DMS153 treated with DMSO at 0.1 percent for 48 hours (cell line): ENCODE results near the gene RASSF5.
A peak's percentile ranks its signal among the peaks of the same experiment; 100 is the strongest.
"Not testable (repeated sequence)": the region's sequence is repeated elsewhere in the genome, so short reads cannot be mapped to it uniquely, and the experiment has no call there.

Experiments
- DNase-seq: peaks from one replicate; lab custom pipeline; 2025; ENCODE audit not compliant: unreplicated experiment; lab: John Stamatoyannopoulos, UW

Gene RASSF5

DNA sequence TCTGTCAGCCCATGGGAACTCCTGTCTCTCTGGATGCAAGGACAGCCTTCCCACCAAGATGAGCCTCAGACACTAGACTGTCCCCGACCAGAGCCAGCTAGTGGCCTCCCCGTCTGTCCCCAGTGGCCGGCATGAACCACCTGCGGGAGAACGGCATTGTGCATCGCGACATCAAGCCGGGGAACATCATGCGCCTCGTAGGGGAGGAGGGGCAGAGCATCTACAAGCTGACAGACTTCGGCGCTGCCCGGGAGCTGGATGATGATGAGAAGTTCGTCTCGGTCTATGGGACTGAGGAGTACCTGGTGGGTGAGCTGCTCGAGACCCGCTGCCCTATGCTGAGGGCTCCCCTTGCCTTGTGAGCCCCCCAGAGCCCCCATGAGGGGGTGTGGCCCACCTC is 31.3 kb upstream of the RASSF5 start:
- DNase-seq: no peak

DNA sequence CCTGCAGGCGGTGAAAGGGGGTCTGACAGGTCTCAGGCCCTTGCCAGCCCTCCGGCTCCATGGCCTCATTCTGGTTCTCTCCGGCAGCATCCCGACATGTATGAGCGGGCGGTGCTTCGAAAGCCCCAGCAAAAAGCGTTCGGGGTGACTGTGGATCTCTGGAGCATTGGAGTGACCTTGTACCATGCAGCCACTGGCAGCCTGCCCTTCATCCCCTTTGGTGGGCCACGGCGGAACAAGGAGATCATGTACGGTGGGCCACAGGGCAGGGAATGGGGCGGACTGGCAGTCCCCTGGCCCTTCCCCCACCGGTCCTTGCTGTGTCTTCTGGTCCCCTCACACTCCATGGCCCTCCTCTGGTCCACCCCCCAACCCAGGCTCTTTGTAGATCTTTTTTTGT is 30.7 kb upstream of the RASSF5 start:
- no peak for DNase-seq

DNA sequence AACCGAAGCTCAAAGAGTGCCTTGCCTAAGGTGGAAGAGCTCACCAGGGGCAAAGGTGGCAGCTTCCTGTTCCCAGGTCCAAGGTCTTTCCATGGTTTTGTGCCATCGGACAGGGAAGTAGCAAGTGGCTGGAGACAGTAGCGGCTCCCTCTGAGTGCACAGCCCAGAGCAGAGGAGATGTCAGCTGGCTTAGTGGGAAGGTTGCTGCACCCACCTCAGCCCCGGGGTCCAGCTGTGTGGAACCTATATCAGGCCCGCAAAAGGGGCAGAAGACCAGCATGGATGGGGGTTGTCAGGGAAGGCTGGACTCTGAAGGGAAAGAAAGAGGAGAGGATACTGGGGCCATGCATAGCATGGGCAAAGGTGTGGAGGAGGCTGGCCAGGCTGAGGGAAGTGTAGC is 30.2 kb upstream of the RASSF5 start:
- no peak for DNase-seq

DNA sequence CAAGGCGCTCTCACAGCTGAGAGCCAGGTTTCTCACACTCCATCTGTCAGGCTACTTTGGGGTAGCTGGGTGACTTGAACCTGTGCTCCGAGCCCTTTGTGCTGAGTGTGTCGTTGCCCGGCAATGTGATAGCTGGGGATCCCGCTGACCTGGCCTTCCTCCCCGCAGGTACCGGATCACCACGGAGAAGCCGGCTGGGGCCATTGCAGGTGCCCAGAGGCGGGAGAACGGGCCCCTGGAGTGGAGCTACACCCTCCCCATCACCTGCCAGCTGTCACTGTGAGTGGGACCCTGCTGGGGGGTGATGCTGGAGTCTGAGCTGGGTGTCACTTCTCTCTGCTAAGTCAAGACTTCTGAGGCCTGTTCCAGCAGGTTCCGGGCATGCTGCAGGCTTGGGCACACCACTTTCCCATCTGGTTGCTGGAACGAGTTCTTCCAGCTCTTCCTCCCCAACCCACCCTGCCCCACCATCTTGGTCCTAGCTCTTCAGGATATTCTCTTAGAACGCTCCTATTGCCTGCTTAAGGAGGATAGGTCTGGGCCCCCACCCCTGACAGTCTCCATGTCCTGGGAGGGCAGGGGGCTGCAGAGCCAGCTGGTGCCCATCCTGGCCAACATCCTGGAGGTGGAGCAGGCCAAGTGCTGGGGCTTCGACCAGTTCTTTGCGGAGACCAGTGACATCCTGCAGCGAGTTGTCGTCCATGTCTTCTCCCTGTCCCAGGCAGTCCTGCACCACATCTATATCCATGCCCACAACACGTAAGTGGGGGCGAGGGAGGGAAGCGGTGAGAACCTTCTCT is 29.6 kb upstream of the RASSF5 start:
- no peak for DNase-seq

DNA sequence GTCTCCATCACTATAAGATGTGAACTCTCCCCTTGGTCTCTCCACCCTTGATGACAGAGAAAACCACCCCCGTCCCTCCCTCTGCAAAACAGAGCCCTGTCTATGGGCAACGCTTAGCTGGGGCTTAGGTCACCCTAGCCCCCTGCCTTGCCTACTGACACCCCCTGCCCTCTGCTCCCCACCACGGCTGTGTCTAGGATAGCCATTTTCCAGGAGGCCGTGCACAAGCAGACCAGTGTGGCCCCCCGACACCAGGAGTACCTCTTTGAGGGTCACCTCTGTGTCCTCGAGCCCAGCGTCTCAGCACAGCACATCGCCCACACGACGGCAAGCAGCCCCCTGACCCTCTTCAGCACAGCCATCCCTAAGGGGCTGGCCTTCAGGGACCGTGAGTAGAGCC is 28.6 kb upstream of the RASSF5 start:
- no peak for DNase-seq

DNA sequence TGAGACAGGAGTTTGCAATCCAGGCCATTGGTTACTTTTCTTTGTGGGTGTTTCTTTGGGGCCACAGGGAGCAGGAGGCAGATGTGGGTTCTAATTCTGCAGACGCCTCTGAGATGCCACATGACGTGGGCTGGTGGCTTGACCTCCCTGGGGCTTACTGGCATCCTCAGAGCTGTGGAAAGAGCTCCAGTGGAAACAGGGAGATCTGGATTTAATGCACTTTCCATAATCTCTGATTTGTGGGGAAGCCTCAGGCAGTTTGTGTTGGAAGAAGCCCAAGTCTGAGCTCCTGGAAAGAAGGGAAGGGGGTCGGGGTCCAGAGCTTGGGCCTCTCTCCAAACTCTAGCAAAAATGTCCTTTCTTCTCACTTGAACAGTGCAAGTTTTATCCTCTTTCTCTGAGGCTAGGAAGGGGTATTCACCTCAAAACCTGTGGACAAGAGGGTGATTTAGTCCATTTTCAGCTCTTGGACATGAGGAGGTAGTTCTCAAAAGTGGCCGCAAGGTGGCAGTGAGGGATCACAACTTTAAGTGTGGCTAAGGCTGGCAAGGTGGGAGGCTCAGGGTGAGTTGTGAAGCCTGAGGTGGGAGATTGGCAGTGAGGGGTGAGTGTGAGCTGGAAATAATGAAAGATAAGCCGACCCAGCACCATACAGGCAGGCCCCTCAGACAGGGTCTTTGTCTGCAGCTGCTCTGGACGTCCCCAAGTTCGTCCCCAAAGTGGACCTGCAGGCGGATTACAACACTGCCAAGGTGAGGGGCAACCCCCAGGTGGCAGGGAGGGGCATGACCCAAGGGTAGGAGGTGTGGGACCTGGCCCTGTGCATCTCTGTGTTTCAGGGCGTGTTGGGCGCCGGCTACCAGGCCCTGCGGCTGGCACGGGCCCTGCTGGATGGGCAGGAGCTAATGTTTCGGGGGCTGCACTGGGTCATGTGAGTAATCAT is 27.9 kb upstream of the RASSF5 start:
- peak; percentile 67 for DNase-seq

DNA sequence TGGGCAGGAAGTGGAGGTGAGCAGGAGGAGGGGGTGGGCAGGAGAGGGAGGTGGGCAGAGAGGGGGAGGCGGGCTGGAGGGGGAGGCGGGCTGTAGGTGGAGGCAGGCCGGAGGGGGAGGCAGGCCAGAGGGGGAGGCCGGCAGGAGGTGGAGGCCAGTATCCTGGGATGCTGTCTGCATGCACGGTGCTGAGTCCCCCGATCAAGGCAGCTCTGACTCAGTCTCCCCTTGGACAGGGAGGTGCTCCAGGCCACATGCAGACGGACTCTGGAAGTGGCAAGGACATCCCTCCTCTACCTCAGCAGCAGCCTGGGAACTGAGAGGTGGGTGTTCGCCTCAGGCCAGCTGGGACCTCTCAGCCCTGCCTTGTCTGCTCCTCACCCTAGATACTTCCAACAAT is 27.1 kb upstream of the RASSF5 start:
- no peak for DNase-seq

DNA sequence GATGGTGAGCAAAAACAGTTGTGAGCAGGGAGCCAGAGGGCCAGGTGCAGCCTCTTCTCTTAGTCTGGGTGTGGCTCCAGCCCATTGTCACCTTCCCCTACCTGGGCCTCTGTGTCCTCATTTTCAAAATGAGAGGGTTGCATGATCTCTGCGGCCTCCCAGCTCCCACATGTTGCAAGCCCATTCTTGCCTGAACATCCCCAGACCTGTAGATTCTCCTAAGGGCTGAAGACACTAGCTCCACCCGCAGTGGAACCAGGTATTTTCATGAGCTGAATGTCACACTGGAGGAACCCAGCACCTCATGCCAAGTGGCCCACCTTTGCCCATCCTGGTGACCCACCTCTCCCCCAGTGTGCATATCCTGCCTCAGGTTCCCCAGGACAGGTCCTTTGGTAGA is 24.7 kb upstream of the RASSF5 start:
- peak; percentile 60 for DNase-seq

DNA sequence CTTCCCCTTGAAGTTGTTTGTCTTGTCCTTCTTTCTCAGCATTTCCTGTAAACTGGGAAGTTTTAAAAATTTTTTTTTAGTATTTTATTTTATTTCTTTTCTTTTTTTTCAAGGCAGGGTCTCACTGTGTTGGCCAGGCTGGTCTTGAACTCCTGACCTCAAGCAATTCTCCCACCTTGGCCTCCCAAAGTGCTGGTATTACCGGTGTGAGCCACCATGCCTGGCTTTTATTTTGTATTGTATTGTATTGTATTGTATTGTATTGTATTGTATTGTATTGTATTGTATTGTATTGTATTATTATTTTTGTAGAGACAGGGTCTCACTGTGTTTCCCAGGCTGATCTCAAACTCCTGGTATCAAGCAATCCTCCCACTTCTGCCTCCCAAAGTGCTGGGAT is 23.5 kb upstream of the RASSF5 start:
- DNase-seq: not testable (repeated sequence)

DNA sequence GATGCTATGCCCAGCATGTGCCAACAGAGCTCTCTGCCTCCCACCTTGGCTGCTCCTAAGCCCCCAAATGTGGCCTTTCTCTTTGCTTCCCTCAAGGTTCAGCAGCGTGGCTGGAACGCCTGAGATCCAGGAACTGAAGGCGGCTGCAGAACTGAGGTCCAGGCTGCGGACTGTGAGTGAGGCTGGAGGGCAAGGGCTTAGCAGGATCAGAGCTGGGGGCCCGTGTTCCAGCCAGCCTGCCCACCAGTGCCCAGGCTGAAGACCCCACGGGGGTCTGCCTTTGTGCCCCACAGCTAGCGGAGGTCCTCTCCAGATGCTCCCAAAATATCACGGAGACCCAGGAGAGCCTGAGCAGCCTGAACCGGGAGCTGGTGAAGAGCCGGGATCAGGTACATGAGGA is 22.4 kb upstream of the RASSF5 start:
- DNase-seq: no peak

DNA sequence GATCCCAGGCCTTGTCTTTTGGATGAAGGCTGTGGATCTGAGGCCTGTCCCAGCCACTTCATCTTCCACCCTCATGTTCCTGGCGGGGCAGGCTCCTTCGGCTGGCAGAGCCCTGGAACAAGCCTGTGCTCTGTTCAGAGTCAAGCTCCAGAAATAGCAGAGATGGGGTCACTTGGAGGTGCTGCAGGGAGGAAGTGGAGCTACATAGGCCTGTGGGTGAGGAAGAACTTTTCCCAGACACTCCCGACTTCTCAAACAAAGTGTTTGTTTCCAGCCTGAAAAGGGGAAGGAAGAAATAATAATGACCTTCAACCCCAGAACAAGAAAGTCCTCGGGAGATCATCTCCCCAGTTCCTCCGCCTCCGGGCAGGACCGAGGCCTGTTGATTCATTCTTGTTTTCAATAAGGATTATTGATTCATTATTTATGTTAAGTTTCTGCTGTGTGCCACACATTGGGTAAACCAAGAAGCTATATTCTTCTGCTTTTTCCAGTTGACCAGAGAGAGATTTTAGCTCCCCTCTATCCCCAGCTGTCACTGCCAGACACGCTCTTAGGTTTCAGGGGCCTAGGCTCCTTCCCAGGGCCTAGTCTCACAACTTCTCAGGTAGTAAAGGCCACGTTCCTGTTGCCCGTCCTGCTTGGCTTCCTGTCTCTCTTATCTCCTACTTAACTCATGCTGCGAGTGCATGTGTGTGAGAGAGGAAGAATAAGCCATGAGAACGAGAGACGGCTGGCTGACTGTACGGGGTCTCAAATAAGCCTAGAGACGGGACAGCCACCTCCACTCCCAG is 20.1 kb upstream of the RASSF5 start:
- no peak for DNase-seq

DNA sequence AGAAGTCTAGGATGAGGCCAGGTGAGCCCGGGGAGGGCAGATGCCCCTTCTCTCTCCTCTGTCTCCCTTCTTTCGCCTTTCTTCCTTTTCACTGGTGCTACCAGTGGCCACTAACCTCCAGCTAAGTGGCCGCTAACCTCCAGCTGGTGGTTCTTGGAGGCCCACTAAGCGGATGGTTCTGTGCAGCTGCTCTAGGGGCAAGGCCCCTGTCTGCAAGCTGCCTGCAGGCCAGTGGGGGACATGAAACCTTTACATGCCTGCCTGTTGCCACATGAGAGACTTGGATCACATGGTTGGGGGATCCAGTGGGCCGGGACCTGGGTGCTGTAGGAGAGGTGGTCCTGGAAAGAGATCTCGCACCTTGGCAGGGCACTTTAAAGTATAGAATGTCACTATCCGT is 19.4 kb upstream of the RASSF5 start:
- no peak for DNase-seq

DNA sequence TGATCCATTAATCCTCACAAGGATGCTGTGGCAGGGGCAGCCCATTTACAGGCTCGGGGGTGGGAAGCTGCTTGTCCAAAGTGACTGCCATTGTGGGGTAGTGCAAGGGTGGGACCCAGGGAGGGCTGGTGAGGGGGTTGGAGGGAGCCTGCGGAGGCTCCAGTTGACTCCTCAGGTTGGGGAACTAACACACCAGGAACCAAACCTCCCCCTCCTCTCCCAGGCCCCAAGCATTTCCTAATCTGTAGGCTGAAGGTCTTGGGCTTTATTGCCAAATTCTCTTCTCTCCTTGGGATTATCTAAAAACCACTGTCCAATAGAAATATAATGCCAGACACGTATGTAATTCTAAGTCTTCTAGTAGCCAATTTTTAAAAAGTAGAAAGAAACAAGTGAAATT is 18.9 kb upstream of the RASSF5 start:
- DNase-seq: no peak

DNA sequence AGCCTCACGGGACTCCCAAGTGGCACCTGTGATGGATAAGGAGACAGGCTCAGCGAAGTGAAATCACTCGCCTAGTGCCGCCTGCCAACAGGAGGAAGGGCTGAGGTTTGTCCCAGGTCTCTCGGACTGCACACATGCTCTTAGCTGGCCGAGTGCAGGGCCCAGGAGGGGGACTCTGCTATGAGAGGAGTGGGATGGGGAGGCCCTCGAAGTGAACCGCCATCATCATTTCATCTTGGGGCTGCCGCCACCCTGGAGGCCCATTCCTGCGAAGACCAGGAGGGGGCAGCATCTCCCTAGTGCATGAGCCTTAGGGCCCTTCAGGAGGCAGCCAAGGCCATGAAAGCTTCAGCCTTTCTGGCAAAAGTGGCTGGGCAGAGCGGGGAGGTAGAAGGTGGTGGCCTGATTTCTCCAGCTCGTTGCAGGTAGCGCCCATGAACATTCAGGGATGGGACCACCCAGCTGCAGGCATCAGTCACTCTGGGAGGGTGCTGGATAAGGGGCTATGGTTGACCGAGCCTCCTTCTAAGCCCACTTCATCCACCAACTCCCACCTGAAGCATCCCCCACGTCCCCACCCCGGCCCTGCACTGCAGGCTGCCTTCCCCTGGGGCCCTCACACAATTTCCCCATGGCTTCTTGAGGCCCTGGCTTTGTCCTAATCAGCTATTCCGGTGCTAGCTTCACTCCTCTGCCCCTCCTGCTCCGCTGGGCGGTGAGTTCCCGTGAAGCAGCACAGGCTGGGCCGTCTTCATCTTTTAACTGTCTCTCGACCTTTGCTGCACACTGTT is 17.2 kb upstream of the RASSF5 start:
- DNase-seq: peak; percentile 81

DNA sequence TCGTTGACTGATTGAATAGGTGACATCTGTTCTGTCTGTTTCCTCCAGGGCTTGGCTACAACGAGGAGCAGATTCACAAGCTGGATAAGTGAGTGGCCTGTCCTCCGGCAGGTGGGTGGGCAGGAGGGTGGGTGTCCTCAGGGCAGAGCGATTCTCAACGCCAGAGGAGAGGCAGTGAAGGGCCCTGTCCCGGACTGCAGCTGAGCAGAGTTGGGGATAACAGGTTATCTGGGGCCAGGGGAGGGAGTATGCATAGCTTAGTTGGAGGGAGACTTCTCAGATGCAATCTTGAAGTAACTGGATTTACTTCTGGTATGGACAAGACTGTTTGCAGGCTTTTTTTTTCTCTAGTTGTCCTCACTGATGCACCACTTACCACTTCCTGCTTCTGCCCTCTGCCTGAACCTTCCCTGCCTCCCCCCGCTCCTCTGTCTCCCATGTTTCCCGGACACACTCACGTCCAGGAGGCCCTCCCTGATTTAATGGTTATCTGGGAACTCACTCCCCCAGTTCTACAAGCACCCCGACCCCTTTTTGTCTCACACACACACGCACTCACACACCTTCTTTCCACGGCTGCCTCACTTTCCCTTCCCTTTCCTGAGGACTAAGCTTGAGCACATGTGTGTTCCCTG is 16.4 kb upstream of the RASSF5 start:
- no peak for DNase-seq

DNA sequence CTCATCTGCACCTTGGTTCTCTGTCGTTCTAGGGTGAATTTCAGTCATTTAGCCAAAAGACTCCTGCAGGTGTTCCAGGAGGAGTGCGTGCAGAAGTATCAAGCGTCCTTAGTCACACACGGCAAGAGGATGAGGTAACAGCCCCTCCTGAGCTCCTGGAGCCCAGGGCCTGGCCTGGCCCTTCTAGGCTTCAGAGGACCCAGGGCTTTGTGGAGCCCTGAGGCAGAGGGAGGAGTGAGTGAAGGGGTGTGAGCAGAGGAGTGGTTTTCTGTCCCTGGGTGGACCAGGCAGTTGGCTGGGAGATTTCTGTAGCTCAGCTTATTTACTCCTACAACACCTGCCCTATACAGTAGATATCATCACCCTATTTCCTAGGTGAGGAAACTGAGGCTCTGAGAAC is 15.7 kb upstream of the RASSF5 start:
- no peak for DNase-seq

DNA sequence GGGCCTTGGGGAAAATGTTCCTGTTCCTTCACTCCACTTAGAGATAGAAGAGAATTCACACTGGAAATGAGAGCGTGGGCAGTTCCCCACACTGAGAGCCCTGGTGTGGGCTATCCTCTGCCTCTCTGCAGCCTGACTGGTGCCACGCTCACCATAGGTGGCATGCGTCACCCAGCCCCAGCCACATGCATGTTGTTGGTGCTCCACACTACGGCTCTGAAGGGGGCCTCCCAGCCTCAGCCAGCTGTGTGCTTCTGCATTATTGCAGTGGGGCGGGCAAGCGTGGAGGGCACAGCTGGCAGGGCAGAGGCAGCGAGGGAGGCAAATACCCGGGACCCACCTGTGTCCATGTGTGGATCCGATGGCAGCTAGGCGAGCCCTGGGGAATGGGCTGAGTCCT is 14.7 kb upstream of the RASSF5 start:
- DNase-seq: no peak

DNA sequence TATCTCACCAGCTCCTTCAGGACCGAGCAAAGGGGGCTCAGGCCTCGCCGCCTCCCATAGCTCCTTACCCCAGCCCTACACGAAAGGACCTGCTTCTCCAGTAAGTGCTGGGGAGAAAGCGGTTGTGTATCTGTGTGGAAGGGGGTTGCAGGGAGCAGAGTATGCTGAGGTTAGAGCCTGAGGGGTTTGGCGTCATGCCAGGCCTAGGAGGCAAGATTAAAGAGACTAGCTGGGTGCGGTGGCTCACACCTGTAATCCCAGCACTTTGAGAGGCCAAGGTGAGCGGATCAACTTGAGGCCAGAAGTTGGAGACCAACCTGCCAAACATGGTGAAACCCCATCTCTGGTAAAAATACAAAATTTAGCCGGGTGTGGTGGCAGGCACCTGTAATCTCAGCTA is 14.1 kb upstream of the RASSF5 start:
- no peak for DNase-seq

DNA sequence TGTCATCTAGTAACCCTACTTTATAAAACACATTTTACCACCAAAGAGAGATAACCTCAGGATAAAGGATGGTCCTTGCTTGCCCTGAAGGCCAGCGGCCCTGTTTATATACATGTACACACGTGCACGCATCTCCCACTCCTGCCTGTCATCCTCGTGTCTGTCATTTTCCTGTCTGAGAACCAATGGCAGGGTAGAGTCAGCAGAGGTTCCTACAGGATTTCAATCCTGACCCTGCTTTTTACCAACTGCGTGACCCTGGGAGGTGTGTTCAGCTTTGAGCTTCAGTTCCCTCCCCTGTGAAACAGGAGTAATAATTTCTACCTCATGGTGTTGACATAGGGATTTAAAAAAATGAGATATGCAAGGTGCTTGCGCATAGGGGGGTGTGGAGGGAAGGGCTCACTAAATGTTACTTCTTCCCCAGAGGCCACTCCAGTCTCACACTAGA is 12.3 kb upstream of the RASSF5 start:
- DNase-seq: no peak

DNA sequence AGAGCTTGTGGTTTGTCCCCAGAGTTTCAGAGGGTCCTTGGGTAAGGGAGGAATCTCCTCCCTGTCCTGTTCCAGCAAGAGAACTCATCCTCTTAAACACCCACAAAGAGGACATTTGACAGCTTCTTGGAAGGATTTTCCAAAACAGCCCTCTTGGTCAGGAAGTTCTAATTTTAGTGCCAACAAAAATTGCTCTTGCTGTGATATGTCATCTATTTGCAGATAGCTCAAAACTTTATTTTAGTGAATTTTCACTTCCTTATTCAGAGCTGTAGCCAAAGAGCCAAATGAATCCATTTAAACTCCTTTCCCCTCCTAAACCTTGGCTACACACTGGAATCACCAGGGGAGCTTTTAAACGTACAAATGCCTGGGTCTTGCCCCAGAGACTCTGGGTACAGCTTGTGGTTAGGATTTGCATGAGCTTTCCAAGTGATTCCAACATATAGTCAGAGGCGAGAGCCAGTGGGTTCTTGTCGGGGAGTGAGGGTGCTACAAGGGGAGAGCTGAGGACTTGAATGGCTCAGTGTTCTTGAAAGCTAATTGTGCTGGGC is 11.8 kb upstream of the RASSF5 start:
- no peak for DNase-seq
